ENCODE results near the gene SERPINE2. TPM values are rescaled to one million over a fixed set of nuclear protein-coding genes. Genes with fewer than 3 reads are reported as not detected.

The SERPINE2 gene
- total and polyA plus RNA-seq, 10 donors, result 20.9 to 105 (median 33.2) TPM

DNA sequence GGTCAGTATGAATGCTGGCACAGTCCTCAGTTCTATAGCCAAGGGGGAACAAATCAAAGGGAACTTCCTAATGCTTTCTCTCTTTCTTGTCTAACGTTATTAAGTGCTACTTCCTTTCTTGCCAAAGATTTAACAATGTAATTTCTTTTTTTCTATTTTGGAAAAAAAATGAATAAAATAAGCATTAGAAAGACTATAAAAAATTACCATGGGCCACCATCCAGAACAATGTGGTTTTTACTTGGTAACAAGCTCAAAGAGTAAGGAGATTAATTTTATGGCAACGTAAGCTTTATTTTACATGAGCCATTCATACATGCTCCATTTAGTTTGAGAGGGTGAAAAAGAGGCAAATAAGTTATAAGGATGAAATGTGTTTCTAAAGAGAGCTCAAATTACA is 40.1 kb downstream of the SERPINE2 start:
- intact Hi-C loops (cut with DNase I; ENCODE audit: low total_unique reads), result no loop called here
- Histone ChIP-seq H3K4me1 (peaks cover 0 to 2% (median 0%) of the 10 kb centered on the region in 6 donors), H3K27me3 (replicated peaks in 1 of 7) (no peaks in the 10 kb centered on the region), H3K27ac (no peak overlapping the region), H3K36me3 (peaks cover 0 to 7% (median 0%) of the 10 kb centered on the region in 6 donors), H3K9me3 (no peaks in the 10 kb centered on the region), H3K4me3 (no peak overlapping the region)
- WGBS, 5 donors, result 57 to 80% (median 61%) methylated on average over 2 of the region's 2 CpGs
- DNase-seq, result no peak
- TF ChIP-seq POLR2A (IDR thresholded peaks at IDR 0.05) (no peak), POLR2AphosphoS5 (IDR thresholded peaks at IDR 0.05) (no peak)
- TF ChIP-seq, protein P1, sequence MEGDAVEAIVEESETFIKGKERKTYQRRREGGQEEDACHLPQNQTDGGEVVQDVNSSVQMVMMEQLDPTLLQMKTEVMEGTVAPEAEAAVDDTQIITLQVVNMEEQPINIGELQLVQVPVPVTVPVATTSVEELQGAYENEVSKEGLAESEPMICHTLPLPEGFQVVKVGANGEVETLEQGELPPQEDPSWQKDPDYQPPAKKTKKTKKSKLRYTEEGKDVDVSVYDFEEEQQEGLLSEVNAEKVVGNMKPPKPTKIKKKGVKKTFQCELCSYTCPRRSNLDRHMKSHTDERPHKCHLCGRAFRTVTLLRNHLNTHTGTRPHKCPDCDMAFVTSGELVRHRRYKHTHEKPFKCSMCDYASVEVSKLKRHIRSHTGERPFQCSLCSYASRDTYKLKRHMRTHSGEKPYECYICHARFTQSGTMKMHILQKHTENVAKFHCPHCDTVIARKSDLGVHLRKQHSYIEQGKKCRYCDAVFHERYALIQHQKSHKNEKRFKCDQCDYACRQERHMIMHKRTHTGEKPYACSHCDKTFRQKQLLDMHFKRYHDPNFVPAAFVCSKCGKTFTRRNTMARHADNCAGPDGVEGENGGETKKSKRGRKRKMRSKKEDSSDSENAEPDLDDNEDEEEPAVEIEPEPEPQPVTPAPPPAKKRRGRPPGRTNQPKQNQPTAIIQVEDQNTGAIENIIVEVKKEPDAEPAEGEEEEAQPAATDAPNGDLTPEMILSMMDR (IDR thresholded peaks at IDR 0.05 in 8 of 11, conservative IDR thresholded peaks at IDR 0.05 in 3 of 11), result no peak

DNA sequence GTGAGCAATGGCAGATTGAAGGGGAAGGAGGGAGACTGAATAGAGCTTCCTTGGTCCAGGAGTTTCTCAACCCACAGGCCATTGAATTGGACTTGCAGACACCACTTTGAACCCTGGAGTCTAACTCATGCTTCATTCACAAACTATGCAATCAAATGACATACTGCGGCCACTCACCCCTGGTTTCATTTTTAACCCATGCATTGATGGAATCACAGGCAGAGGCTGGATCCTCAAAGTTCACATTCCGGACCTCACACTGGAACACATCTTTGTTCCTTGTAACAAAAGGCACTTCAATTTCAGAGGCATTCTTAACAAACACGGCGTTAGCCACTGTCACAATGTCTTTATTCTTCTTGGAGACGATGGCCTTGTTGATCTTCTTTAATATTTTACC is 41.1 kb downstream of the SERPINE2 start:
- no peak for DNase-seq
- intact Hi-C loops (cut with DNase I; ENCODE audit: low total_unique reads), result no loop called here
- peaks cover 0 to 7% (median 0%) of the 10 kb centered on the region in 6 donors for H3K4me1 ChIP-seq
- H3K27ac ChIP-seq, result no peak overlapping the region
- H3K9me3 ChIP-seq, result no peaks in the 10 kb centered on the region
- H3K4me3 ChIP-seq, result no peak overlapping the region
- peaks cover 0 to 7% (median 0%) of the 10 kb centered on the region in 6 donors for H3K36me3 ChIP-seq
- TF ChIP-seq POLR2A (IDR thresholded peaks at IDR 0.05) (no peak), POLR2AphosphoS5 (IDR thresholded peaks at IDR 0.05) (no peak)
- TF ChIP-seq, protein P1 (IDR thresholded peaks at IDR 0.05 in 8 of 11, conservative IDR thresholded peaks at IDR 0.05 in 3 of 11), result no peak
- 82 to 97% (median 91%) methylated on average over 5 of the region's 5 CpGs for WGBS, 5 donors
- no peaks in the 10 kb centered on the region for H3K27me3 ChIP-seq (replicated peaks in 1 of 7)

DNA sequence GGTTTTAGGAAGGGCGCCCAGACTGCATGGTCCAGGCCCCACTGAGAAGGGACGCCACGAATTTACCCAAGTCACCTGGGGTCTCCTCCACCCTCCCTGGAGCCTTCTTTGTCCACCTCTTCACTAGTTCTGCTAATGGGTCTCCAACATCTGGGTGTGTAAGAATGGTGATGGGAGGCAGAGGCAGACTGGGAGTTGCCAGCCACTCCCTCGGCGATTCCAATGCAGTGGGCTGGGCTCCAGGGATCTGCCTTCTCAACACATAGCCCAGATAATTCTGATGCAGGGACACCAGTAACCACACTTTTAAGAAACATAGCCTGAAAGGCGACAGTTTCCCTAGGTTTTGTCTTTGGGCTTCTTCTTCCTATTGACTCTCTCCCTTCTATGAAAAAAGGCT is 42.7 kb downstream of the SERPINE2 start:
- Histone ChIP-seq H3K4me3 (no peak overlapping the region), H3K9me3 (no peaks in the 10 kb centered on the region), H3K4me1 (peaks cover 0 to 7% (median 0%) of the 10 kb centered on the region in 6 donors), H3K36me3 (peaks cover 0 to 8% (median 0%) of the 10 kb centered on the region in 6 donors), H3K27ac (no peak overlapping the region), H3K27me3 (replicated peaks in 1 of 7) (no peaks in the 10 kb centered on the region)
- DNase-seq, result no peak
- WGBS, 5 donors, result 88 to 93% (median 90%) methylated on average over 6 of the region's 6 CpGs
- intact Hi-C loops (cut with DNase I; ENCODE audit: low total_unique reads), result no loop called here
- TF ChIP-seq POLR2AphosphoS5 (IDR thresholded peaks at IDR 0.05) (no peak), POLR2A (IDR thresholded peaks at IDR 0.05) (no peak)
- TF ChIP-seq, protein P1 (IDR thresholded peaks at IDR 0.05 in 8 of 11, conservative IDR thresholded peaks at IDR 0.05 in 3 of 11), result no peak

DNA sequence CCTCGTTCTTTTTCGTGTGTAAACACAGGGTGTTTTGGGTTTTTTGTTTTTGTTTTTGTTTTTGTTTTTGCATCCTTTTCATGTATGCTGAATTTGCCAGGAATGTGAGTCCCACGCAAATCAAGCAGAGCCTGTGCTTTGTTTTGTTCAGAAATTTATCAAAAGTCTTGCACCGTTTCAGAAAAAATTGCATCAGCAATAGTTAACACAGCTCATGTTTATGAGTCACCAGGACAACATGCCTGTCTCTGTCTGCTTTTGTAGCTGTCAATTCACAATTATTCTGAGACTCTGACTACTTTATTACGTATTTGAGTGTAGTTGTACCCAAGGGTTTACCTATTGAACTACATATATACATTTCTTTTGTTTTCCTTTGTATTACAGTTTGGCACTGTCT is 43.5 kb downstream of the SERPINE2 start:
- intact Hi-C loops (cut with DNase I; ENCODE audit: low total_unique reads), result no loop called here
- TF ChIP-seq POLR2A (IDR thresholded peaks at IDR 0.05) (no peak), POLR2AphosphoS5 (IDR thresholded peaks at IDR 0.05) (no peak)
- TF ChIP-seq, protein P1 (IDR thresholded peaks at IDR 0.05 in 8 of 11, conservative IDR thresholded peaks at IDR 0.05 in 3 of 11), result no peak
- H3K36me3 ChIP-seq, result peaks cover 0 to 7% (median 0%) of the 10 kb centered on the region in 6 donors
- peaks cover 0 to 7% (median 0%) of the 10 kb centered on the region in 6 donors for H3K4me1 ChIP-seq
- 71 to 87% (median 80%) methylated on average over 5 of the region's 5 CpGs for WGBS, 5 donors
- no peak overlapping the region for H3K4me3 ChIP-seq
- no peaks in the 10 kb centered on the region for H3K27me3 ChIP-seq (replicated peaks in 1 of 7)
- H3K27ac ChIP-seq, result no peak overlapping the region
- no peak for DNase-seq
- no peaks in the 10 kb centered on the region for H3K9me3 ChIP-seq
